Measurements from ENCODE around the gene NPHP3.
"Not testable (repeated sequence)": the region's sequence is repeated elsewhere in the genome, so short reads cannot be mapped to it uniquely, and the experiment has no call there.

The NPHP3 gene

DNA sequence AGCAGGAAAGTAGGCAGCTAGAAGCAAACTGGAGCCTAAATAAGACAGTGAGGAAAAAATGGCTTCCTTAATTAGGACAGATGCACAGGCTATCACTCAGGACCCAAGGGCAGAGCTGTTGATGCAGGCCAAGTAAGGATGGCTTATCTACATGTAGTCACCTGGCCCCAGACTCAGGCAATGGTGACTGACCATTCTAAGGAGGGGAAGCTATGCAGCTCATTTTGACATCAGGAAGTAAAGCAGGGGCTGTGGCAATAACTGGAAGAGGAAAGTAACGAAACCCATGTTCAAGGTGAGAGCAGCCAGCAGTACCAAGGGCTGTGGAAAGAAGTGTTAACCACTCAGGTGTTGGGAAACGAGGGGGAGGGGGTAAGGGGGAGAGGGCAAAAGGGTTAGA is 78.8 kb downstream of the NPHP3 start:
- DNase-seq (ENCODE audit: low read depth) = no peak

DNA sequence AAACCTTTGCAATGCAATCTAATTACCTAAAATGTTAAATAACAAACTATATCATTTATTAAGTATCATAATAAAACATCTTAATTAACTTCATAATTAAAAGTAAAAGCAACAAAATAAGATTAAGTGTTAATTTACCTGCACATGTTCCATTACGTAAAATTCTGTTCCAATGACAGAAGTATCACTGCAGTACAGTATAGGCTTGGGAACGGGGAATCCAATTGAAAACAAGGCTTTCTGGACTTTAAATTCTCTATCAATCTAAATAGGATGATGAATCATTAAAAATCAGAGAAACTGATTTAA is 79.7 kb downstream of the NPHP3 start:
- no peak for DNase-seq (ENCODE audit: low read depth)

DNA sequence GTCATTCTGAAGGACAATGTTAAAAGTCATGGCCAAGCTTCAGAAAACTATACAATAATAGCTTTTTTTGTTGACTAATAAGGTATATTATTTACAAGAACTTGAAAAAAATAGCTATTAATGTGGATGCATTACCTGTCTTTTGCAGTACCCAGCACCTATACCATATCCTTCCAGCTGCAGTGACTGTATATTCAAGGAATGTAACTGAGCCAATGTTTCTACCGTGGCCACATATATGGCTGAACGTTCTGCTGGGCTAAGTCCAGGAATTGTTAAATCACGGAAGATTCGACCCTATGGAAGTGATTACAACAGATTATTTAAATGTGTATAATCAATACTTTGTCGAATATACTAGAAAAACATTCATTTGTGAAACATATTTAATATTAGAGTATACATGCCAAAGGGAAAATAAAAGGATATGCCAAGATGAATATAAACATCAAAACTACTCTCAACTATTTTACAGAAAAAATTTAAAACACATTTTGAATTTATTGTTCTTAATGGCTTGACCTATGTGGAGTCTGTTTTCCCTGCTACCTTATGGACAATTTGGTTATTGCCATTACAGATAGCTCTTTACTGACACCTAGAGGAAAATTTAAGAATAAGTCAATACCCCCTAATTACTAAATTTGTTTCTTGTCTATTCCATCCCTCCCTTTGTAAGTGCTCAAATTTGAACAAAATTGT is 80.2 kb downstream of the NPHP3 start:
- DNase-seq (ENCODE audit: low read depth) = no peak

DNA sequence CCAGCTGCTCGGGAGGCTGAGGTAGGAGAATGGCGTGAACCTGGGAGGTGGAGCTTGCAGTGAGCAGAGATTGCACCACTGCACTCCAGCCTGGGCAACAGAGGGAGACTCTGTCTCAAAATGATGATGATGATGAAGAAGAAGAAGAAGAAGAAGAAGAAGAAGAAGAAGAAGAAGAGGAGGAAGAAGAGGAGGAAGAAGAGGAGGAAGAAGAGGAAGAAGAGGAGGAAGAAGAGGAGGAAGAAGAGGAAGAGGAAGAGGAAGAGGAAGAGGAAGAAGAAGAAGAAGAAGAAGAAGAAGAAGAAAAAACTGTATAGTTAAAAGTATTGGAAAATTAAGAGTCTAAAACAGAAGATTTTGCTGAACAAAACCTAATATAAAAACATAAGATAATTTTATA is 80.8 kb downstream of the NPHP3 start:
- DNase-seq (ENCODE audit: low read depth) = not testable (repeated sequence)

DNA sequence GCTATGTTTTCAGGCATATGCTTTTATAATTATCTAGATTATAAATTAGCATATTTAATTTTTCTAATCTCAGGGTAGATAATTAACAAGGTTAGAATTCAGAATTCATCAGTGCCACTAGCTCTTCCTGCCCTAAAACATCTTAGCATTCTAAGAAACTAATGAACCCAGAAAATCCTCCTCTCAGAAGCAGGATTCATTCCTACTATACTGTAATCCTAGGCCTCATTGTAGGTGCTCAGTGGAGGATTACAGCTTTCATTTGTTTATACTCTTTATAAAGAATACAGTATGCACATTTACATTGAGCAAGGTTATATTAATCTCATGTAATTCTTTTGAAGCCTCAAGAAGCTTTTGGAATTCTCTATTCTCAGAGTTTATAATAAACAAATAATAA is 83.5 kb downstream of the NPHP3 start:
- DNase-seq (ENCODE audit: low read depth) = no peak

DNA sequence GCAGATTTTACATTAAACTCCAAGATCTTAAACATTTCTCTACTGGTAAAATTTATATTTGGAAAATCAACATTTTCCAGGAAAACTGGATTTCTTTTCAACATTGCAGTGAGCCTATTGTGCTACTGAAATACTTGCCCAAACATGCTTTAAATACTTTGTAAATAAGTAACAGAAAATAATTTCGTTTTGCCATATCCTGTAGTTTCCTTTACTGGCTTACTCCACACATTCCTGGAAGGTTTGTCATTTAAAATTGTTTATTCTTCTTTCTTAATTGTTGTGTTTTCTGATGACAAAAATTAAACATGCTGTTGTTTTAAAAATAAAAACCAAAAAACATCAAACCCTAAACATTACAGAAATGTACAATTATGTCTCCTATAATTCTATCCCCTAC is 84.6 kb downstream of the NPHP3 start:
- DNase-seq (ENCODE audit: low read depth) = no peak

DNA sequence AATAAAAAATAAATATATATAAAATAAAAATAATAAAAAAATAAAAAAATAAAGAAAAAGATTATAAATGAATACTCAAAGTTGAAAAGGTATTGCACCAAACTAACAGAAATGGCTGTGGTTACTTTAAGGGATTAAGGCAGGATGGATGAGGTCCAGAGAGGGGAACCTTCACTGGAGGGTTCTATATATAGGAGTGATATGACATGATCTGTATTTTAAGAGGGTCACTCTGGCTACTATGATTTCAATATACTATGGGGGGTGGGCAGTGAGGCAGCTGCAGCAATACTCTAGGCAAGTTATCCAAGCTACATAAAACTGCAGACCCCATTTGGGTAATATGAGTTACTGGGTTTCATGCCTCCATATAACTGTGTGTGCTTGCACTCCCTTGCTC is 87.2 kb downstream of the NPHP3 start:
- no peak for DNase-seq (ENCODE audit: low read depth)
